NCI-H1694 (cell line): ENCODE measurements around the gene PDXK.

ENCODE experiments used
- DNase-seq: peaks from one replicate; lab custom pipeline; 2025; lab: John Stamatoyannopoulos, UW

Gene PDXK

DNA sequence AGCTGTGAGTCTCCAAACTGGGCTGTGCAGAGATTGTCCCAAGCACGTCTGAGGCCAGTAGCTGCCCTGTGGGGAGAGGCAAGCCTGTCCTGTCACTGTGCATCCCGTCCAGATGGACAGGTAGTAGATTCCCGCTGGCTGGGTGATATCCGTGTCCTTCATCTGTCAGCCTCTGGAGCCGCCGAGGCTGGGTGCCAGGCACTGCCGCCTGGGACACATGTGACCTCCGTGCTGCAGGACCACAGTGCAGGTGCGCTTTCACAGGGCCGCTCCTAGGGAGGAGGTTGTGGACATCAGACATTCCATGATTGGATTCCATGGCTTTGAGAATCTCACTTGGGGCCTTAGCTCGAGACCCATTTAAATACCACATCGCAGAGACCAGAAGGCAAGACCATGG, 4.7 kb downstream of the PDXK start:
- no peak for DNase-seq

DNA sequence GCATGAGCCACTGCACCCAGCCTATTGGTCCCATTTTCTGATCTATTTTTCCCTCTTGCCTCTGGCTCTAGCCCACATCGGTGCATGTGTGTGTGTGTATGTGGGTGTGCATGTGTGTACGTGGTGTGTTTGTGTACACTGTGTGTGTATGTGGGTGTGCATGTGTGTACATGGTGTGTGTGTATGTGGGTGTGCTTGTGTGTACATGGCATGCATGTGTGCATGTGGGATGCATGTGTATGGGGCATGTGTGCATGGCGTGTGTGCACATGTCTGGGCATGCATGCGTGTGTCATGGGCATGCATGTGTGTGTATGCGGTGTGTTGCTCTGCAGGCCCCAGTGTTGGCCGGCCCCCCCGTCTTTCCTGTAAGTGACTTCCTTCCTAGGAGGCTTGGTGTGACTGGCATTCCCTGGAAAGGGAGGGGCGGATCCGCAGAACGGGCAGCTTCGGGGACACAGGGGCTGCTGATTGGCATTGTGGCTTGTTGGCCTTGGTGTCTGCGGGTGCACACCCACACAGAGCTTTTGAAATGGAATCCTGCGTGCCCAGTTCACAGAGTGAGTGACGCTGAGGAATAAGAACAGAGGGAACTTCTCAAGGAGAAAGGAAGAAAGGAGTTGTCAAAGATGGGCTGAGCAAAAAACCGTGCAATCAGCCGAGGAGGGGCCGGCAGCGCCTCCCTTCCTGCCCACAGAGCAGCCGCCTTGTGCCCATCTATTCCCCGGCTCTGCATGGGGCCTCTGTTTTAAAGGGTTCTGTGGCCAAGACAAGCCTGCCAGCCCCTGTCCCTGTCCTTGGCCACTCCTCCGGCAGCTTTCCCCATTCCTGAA, 8.0 kb downstream of the PDXK start:
- DNase-seq = no peak

DNA sequence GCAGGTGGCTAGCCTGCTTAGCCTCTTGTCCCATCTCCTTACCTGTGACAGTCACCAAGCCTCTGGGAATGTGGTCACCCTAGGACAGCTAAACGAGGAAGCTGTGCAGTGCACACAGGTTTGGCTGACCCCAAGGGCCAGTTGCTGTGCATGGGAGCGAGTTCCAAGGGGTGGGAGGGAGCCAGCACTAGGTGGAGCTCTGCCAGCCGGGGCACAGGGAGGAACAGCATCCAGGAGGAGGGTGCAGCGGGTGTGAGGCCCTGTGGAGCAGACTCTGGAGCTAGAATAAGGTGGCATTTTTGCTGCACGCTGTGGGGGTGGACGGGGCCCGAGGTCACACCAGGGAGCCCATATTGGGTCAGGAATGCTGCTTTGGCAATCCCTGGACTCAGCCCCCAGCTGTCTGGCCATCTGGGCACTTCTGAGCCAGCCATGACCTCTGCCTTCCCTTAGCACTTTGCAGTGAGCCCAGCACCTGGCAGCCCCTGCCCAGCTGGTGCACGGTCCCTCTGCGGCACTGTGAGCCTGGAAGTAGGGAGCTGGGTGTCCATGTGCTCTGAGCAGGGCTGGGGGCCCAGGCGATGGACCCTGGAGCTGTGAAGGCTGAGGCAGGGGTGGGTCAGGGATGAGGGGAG, 8.7 kb downstream of the PDXK start:
- no peak for DNase-seq

DNA sequence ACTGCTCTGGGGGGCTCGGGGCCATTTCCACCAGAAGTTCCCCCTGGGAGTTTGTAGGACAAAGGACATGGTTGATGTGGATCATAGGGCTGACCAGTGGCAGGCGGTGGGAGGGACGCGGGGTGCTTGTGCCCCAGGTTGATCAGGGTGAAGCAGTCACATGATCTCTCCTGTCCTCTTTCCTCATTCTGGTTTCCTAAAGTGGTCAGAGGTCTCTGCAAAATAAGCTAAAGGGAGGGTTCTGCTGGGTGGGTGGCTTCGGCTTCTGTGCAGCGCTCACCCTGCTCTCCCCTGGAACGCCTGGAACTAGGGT, 9.2 kb downstream of the PDXK start:
- DNase-seq = no peak

- DNase-seq = peak; percentile 71
Observed at GRCh38 chr21:43728467-43729390, 9.8 kb downstream of the PDXK start.

DNA sequence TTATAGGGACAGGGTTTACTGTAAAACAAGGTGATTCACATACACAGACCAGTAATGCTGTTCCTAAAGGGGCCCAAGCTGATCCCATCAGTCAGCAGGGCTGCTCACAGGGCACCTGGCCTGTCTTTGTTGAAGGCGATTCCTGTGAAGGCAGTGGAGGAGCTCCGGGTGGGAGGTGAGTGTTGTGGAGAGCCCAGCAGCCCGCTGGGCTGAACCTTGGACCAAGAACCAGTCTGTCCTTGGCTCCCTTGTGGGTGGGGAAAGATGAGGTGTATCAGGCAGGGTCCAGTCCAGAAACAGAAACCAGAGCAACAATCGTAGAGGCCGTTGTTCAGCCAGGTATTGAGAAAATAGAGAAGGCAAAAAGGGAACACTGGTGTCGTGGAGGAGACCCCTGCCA, 12.5 kb downstream of the PDXK start:
- DNase-seq = no peak

- peak; percentile 91 for DNase-seq
Observed at GRCh38 chr21:43731891-43732711, 13.2 kb downstream of the PDXK start.

GRCh38 chr21:43733060-43733459, 14.1 kb downstream of the PDXK start:
- DNase-seq = no peak

- DNase-seq = no peak
Observed at GRCh38 chr21:43733529-43734071, 14.7 kb downstream of the PDXK start.

DNA sequence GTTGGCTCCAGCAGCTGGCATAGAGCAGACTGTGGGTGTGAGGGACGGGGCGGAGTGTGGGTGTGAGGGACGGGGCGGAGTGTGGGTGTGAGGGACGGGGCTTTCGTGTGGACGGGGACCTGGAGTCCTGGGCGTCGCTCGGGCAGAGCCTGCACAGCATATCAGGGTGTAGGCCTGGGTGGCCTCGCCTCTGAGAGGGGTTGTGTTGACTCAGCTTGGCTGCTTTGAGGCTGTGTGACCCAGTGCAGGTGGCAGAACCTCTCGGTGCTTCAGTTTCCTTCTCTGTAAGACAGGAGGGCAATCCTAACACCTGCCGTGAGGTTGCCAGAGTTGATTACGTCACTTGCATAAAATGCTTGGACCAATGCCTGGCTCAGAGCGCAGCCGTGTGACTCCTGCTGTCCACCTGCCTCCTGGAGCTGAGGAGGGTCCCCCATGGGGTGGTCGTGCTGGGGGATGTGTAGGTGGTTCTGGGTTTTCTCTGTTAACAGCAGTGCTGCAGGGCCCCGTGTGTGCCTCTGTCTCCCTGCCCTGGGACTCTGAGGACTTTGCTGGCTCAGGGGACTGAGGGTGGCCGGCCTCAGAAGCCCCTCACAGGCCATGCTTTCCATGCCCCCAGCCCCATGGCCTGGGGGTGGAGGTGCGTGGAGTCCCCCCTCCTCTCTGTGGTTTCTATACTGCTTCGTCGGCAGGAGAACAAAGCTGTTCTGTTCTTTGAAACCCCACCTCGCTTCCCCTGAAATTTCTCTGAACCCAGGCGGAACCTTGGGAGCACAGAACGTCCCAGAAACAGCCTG, 15.4 kb downstream of the PDXK start:
- DNase-seq = no peak

DNA sequence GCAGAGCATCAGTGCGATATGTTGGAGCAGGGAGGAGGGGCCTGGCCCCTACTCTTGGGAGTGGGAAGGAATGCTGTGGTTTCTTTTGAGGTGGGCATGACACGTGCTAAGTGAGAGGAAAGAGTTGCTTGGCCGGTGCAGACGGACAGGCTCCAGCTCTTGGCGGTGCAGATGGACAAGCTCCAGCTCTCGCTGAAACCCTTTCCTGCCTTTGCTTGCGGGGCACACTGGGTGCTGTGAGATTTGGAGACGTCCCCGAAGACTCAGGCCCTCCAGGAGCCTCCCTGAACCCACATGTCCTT, 15.9 kb downstream of the PDXK start:
- no peak for DNase-seq

DNA sequence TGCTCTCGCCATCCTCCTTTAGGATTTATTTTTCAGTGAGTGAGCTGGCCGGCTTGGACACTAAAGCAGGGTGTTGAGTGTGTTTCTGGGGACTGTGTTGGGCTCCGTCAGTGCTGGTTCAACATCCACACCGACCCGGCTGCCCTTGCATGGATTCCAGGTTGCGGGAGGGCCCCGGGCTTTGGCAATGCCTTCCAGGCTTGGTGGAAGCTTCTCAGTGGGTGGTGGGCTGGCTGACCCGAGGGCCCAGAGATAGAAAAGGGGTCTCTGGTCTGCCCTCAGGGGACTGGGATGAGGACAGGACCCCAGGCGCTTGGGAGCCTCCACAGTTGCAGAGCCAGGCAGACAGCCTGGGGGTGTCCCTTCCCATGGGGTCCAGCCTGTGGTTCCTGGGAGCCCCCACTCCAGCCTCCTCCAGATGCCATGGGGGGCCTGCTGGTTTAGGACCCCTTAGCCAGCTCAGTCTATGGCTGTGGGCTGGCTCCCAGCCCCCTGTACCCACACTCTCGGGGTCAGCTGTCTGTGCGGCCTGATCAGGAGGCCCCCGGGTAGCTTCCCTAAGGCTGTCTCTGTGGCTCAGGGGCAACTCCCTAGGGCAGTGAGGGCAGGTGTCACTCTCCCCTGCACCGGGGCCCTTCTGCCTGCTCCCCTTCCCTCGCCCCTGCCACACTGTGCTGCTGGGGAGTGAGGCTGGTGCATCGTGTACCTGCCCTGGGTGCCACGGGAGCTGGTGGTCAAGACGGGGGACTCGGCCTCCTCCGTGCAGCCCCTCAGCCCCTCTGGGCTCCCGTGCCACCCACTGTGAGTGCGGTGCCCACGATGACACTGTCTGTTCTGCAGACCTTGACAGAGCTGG, 16.5 kb downstream of the PDXK start:
- DNase-seq = no peak

GRCh38 chr21:43736224-43736883, 17.4 kb downstream of the PDXK start:
- DNase-seq = no peak

DNA sequence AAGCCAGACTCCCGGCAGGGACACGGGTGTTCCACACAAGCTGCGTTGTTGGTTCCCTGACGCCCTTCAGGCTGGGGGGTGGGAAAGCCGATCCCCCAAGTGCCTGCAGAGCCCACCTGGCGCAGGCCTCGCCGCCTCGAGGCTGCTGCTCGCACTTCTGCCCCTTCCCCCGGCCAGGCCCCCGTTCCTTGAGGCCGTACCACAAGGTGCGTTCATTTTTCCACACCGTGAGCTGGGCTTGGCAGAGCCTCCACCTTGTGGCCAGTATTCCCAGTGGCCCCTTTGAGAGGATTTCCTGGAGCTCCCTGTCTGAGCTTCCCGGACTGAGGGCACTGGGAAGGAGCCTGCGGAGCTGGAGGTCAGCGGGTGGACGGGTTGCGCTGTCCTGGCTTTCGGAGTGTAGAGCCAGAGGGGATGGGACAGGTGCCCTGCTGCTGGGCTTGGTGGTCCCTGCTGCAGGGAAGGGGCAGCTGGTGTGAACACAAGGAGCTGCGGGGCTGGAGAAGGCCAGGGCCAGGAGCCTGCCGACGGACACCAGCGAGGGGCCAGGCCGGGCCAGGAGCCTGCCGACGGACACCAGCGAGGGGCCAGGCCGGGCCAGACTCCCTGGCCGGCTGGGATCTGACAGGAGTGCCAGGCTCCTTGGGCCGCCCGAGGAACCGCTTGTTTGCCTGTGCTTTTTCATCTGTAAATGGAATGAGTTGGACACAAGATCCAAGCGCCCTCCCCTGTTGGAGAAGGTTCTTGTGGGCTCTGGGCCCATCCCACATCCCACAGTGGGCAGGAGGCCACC, 18.4 kb downstream of the PDXK start:
- DNase-seq = no peak

GRCh38 chr21:43739621-43740435, 20.9 kb downstream of the PDXK start:
- no peak for DNase-seq

DNA sequence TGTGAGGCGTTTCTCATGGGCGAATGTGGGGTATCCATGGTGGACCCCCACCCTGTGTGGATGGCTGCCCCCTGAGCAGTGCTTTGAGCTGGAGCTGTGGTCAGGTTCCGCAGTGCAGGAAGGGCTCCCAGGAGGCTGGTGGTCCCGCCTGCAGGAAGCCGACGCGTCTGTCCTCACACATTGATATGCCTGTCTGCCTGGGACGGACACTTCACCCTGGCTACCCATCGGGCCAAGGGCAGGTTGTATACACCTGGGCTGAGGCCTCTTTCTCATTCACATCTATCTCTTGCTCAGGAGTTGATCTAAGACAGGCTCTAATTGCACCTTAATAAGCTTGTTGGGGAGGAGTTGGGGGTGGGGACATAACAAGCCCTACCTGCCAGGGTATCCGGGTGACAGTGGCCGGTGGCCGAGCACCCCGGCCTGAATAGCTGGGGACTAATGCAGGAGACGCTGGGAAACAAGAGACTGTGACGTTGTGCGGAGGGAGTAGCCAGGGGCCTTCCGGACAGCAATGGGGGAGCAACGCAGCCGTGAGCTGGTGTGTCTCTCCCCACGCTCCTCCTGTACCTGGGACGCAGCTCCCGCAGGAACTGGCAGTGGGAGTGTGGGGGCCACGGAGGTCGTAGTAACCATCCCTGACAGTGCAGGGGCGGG, 21.7 kb downstream of the PDXK start:
- DNase-seq = no peak

GRCh38 chr21:43741423-43742096, 22.6 kb downstream of the PDXK start:
- DNase-seq = no peak
